DMS153 treated with DMSO at 0.1 percent for 48 hours (cell line): ENCODE measurements around the gene ZEB1.
"Not testable (repeated sequence)": the region's sequence is repeated elsewhere in the genome, so short reads cannot be mapped to it uniquely, and the experiment has no call there.

Source experiments
- DNase-seq: peaks from one replicate; lab custom pipeline; 2025; ENCODE audit not compliant: unreplicated experiment; lab: John Stamatoyannopoulos, UW

Gene ZEB1

DNA sequence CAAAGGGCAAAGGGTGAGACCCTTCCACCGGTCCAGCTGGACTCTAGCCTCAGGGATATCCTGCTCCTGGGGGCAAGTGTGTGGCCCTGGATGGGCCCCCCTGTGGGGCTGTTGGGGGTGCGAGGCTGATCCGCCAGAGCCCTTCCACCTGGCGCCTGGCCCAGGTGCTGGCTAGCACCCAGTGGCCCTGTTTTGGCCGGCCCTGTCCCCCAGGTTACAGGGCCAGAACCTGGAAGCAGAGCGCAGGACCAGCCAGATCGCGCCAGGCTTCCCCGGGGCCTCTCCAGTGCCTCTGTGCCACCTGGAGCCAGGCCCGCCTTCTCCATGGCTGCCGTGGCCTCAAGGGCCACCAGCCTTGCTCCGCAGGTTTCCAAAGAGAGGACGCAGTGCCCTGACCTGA is 45.2 kb downstream of the ZEB1 start:
- DNase-seq: not testable (repeated sequence)

DNA sequence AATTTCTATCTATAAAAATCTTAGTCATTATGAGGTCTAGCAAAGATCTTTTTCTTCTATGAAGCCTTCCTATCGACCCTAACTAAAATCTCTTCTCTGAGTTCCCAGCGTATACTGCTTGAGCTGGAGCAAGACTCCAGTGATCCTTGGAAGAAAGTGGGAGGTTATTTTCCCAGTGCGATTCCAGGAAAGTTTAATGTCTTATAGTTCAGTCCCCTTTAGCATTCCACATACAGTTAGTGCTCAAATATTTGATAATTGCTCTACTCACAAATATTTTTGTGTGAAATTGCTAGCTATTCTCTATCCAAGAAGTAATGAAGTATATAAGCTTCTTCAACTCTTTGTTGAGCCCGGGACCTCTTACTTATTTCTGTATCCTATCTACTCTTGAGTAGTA is 47.7 kb downstream of the ZEB1 start:
- no peak for DNase-seq

DNA sequence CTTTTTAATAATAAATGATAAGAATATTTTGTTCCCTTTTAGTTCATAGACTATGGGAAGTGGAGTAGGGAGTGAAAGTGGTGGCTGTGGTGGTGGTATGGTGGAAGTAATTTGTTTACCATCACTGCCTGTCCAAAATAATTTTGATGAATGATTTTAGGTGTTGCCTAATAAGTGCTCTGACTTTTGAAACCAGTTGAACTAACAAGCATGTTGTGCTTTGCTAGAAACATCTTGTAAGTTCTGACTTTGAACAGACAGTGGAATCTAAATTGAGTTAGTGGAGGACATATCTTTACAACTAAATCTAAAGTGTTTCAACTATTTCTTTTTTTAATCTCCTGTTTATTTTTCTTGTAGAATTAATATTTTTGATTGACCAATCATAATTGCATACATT is 49.7 kb downstream of the ZEB1 start:
- no peak for DNase-seq

DNA sequence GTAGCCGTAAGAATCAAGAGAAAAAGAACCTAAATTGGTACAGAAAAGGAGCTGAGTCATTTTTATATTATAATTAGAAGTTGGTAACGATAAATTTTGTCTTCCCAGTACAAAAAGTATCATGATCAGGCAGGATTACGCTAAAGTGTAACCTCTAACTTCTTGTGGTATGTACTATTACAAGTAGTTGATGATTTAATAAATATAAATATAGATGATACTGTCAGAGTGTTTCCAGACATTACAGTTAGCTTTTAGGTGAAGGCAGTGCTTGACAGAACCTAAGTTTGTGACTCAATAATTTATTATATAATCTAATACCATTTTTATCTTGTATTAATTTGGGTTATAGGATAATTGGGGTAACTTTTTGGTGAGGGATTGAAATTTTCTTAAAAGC is 53.4 kb downstream of the ZEB1 start:
- DNase-seq: no peak

DNA sequence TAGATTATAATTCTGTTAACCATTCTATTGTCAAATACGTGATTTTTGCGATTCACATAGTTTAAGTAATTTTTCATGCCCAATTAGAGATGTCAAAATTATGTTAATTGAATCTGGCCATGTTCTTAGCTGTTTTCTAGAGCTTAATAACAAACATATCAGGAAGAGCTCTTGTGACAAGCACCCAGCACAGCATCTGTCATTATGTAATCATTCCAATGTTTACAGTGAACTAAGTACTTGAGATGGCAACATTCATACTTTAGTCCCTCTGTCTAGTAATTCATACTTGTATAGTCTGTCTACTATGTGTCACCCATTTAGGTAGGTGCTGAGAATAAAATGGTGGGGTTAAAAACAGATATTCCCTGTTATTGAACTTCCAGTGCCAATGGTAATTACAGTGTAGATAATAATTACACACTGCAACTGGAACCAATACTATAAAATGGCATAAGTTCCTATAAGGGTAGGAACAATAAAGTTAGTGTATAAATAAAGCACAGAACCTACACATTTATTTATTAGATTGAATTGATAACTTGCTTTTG is 55.2 kb downstream of the ZEB1 start:
- no peak for DNase-seq

DNA sequence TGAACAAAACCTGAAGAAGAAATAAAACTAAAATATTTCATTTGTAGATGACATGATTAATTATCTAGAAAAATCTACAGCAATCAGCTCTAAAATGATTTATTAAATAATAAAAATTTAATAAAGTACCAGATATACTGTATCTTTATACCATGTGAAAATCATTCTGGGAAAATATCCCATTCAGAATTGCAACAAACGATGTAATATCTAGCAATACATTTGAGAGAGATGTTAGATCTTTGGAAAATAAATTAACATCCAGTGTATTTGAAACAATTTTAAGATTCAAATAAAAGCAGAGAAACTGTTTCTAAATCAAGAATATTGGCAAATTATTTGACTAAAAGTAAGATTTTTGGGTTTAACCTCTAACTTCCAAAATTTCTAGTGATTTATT is 62.2 kb downstream of the ZEB1 start:
- no peak for DNase-seq

DNA sequence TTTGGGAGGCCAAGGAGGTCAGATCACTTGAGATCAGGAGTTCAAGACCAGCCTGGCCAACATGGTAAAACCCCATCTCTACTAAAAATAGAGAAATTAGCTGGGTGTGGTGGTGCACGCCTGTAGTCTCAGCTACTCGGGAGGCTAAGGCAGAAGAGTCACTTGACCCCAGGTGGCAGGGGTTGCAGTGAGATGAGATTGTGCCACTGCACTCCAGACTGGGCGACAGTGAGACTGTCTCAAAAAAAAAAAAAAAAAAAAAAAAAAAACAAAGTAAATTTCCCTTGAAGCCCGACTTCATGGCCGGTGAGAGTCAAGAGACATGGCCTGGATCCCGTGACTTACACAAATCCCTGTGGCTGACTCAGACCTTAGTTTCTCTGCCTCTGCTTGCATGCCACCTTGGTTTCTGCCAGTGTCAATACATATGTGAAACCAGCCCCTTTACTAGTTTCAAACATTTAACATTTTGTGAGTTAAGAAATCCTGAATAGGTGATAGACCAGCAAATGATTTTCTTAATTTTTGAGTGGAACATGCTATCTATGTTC is 62.8 kb downstream of the ZEB1 start:
- DNase-seq: no peak

DNA sequence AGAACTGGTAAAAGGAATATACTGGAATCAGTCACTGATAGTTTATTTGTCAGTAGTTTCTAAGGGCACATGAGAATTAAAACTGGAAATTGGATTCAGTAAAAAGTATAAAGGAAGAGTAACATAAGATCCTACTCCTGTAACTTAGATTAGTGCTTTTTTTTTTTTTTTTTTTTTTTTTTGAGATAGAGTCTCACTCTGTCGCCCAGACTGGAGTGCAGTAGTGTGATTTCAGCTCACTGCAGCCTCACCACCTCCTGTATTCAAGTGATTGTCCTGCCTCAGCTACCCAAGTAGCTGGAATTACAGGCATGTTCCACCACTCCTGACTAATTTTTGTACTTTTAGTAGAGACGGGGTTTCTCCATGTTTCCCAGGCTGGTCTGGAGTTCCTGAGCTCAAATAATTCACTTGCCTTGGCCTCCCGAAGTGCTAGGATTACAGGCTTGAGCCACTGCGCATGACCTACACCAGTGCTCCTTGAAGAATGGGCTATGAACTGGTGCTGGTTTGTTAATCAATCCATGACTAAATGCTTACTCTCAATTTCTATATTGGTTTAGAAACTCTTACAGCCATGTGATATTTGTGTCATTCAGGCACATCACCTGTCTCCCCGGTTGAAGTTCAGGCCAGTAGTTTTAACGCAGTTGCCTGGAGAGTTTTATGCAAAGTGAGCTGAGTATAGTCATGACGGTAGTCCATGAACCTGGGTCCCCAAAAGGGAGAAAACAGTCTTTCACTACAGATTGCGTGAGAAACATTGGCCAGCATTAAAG is 65.0 kb downstream of the ZEB1 start:
- DNase-seq: no peak

DNA sequence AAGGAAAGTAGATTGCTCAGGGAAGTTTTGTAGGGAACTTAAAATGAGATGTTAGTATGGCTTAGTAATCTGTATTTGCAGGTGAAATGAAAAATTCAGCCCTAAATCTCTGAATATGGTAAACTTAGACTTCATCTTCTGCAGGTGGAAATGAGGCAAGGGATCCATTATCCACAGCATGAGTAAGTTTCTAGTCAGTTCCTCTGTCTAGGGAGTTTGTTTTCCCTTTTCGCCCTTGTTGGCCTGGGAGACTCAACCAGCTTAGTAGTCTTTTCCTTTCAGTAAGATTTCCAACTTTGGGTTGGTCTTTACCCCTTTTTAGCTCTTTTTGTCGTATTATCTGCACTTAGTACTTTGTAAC is 65.6 kb downstream of the ZEB1 start:
- DNase-seq: no peak

DNA sequence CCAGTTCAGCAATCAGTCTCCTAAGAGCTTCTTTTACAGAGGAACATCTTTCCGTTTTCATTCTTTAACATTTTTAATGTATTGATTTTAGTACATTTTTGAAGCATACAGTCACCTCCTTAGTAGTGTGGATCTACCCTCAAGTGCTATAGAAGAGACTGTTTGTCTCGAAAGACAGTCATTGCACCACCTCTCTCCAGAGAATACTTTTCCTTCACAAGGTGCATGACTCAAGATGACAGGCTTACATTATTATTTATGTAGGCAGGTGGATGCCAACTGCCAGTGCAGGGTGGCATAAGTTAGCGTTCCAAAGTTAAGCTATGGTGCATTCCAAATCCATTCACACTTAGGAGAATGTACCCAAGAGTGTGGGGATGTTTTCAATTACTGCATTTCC is 71.8 kb downstream of the ZEB1 start:
- no peak for DNase-seq

DNA sequence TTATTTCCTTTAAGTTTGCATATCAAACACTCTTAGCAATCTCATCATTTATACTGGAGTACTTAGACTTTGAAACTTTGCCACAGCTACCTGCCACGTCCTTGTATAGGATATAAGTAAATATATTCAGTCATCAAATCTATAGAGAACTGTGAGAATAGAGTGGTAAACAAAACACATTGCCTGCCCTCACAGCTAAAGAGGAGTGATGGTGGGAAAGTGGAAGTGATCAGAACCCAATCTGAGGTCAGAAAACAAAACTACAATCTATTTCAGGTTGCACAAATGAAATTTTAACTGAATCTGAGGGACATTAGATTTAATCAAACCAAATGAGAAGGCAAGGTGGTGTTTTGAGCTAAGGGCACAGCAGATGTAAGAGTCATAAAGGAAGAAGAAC is 74.8 kb downstream of the ZEB1 start:
- DNase-seq: no peak

DNA sequence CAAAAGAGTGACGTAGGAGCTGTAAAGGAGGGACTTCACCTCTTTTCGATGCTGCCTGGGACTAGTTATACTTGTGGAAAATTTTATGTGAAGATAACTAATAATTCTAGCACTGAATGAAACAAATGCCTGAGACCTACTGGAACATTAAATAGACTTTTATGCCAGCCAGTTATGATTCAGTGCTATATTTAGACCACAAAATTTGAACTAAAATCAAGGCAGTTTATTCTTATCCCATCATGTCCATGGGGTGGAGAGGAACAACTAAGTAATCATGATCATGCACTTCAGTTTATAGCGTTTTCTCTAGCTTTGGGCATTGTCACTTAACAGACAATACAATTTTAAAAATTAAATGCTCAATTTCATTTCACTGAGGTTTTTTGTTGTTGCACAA is 76.7 kb downstream of the ZEB1 start:
- DNase-seq: no peak

DNA sequence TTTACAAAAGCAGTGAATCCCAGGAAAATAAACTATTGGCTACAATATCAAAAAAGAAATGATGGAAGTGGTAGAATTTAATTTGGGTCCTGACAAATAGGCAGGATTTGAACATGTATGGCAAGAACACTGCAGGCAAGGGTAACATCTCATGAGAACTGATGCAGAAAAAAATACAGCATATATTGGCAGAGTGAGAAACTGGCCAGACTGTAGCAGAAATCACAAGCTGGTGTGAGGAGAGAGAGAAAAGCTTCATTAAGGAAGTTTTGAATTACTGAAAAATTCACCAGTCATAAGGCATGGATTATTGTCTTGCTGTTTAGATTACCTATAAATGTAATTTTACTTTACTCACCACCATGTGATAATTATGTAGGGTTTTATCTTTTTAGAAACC is 77.4 kb downstream of the ZEB1 start:
- DNase-seq: no peak

DNA sequence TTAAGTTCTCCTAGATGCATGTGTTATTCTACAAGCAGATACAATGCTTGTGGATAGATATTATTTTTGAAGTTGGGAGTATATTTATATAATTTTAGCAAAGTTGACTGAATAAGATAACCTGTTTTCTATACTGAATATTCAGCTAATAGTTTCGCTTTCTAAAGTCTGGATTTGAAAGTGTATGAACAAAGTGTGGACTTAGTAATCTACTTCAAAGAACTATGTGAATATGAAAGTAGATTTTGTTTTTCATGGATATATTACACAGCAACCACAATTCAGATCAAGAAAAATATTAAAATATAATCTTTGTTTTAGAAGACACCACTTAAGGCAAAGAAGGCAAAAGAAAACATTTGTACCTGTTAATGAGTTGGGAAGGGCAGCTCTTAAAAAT is 78.8 kb downstream of the ZEB1 start:
- no peak for DNase-seq

DNA sequence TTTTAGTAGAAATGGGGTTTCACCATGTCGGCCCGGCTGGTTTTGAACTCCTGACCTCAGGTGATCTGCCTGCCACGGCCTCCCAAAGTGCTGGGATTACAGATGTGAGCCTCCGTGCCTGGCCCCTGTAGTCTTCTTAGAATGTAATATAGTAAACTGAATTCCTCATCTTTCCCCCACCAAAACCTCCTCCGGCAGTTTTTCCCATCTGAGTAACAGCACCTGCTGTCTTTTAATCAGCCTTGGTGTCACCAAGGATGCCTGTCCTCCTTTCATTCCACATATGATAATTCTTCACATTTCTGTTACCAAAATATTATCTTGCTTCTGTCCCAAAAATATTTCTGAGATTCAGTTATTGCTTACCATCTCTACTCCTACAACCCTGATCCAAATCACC is 80.2 kb downstream of the ZEB1 start:
- no peak for DNase-seq

DNA sequence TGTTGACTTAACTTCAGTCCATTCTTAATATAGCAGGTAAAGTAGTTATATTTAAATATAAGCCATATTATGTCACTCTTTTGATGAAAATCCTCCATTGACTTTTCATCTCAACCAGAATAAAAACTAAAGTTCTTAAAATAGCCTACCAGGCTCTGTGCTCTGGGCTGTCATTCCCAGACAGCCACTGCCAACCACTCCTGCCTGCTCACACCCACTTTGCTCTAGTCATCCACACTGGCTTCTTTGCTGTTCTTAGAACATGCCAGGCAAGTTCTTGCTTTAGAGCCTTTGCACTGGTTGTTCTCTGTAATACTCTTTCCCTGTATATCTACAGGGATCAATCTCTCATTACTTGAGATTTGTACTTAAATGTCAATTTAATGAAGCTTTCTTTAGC is 80.6 kb downstream of the ZEB1 start:
- no peak for DNase-seq

DNA sequence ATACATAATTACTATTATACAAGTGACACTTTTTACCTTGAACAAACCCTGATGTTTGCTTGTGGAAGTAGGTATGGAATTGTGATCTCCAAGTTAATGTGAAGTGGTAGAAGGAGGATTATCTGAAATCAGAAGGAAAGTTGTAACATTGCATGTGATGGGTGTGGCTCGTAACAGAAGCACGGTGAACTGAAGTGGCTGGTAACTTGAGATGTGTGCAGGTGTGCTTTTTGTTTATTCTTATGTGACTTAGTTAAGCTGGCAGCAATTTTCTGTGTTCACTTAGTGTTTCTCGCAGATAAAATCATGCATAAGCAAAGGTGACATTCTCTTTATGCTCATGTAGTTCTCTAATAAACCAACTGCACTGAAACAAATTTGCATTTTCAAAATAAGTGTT is 82.3 kb downstream of the ZEB1 start:
- peak; percentile 33 for DNase-seq

DNA sequence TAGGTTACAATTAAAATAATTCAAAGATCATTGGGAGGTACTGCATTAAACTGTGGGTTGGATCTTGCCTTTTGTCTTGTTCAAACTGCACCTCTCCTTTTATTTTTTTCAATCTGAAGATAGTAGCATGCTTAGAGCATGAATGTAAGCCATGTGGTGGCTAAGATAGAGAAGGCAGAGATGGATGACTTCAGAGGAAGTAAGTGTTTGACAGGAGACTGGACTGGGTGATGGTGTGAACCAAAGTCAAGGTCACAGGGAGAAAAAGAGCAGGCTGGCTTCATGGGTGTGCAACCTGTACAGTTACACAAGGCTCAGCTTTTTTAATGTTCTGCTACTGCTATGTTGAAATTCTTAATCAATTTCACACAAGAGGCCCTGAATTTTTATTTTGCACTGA is 85.6 kb downstream of the ZEB1 start:
- no peak for DNase-seq

DNA sequence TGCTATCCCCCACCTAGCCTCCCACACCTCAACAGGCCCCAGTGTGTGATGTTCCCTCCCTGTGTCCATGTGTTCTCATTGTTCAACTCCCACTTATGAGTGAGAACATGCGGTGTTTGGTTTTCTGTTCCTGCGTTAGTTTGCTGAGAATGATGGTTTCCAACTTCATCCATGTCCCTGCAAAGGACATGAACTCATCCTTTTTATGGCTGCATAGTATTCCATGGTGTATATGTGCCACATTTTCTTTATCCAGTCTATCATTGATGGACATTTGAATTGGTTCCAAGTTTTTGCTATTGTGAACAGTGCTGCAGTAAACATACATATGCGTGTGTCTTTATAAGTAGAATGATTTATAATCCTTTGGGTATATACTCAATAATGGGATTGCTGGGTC is 86.8 kb downstream of the ZEB1 start:
- not testable (repeated sequence) for DNase-seq

DNA sequence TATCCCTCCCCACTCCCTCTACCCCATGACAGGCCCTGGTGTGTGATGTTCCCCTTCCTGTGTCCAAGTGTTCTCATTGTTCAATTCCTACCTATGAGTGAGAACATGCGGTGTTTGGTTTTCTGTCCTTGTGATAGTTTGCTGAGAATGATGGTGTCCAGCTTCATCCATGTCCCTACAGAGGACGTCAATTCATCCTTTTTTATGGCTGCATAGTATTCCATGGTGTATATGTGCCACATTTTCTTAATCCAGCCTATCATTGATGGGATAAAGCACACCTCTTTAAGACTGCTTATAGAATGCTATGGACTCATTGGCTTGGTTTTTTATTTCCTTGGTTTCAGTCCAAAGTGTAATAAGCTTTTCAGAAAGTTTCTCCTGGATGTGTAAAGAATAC is 93.4 kb downstream of the ZEB1 start:
- not testable (repeated sequence) for DNase-seq

DNA sequence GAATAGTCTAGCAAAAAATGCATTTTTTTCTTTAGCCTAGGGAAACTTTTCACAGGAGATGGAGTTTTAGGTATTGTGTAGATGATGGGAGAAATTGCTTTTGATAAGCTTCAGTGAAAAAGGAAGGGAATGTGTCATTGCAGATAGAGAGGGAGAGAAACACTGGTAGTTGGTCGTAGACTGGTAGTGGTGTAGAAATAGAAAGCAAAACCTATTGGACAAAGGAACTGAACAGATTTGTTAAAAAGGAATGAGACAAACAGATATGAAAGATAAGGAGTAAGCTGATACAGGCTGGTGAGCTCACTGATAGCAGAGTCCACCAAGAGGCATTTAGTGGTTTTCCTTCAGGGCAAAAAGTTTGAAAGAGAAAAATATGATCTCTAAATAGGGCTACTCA is 94.3 kb downstream of the ZEB1 start:
- no peak for DNase-seq

DNA sequence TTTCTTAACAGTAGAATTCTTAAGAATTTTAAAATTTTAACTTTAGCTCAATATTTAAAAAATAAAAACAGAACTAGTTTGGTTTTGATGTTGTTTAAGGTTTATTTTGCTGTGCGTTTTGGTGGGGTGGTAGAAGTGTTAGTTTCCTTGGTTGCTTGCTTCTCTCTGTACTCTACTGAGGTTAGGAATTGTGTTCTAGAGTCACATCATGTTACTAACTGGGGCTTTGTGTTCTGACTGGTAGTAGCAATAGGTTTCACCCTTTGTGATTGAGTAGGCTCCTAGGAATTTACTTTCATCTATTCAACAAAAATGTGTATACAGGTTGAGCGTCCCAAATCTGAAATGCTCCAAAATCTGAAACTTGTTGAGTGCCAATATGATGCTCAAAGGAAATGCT is 99.5 kb downstream of the ZEB1 start:
- DNase-seq: no peak
